ENCODE results near the gene METTL27.
"Not testable (repeated sequence)": the region's sequence is repeated elsewhere in the genome, so short reads cannot be mapped to it uniquely, and the experiment has no call there.

Gene METTL27

GRCh38 chr7:73842067-73842976, at the start of gene METTL27:
Gene METTL27, minus strand, starts transcription at chr7:73842516. Its CDS starts 376 bp downstream, at chr7:73842140.
- DNase-seq, result peak; percentile 89

- DNase-seq, result no peak
These were observed 49.0 kb upstream of the METTL27 start for GRCh38 chr7:73891178-73891885.

GRCh38 chr7:73890555-73891147, 48.3 kb upstream of the METTL27 start:
- no peak for DNase-seq

- no peak for DNase-seq
These were observed 46.6 kb upstream of the METTL27 start for GRCh38 chr7:73888959-73889358.

GRCh38 chr7:73887762-73888161, 45.4 kb upstream of the METTL27 start:
- DNase-seq, result no peak

GRCh38 chr7:73885975-73886798, 43.9 kb upstream of the METTL27 start:
- DNase-seq, result no peak

GRCh38 chr7:73885433-73885974, 43.2 kb upstream of the METTL27 start:
- no peak for DNase-seq

GRCh38 chr7:73884867-73885422, 42.6 kb upstream of the METTL27 start:
- not testable (repeated sequence) for DNase-seq

- DNase-seq, result no peak
These were observed 39.7 kb upstream of the METTL27 start for GRCh38 chr7:73882047-73882402.

GRCh38 chr7:73881352-73882046, 39.2 kb upstream of the METTL27 start:
- no peak for DNase-seq

- no peak for DNase-seq
These were observed 38.5 kb upstream of the METTL27 start for GRCh38 chr7:73880755-73881328.

- DNase-seq, result no peak
These were observed 37.8 kb upstream of the METTL27 start for GRCh38 chr7:73879977-73880681.

- DNase-seq, result no peak
These were observed 34.7 kb upstream of the METTL27 start for GRCh38 chr7:73876973-73877372.

- DNase-seq, result no peak
These were observed 34.0 kb upstream of the METTL27 start for GRCh38 chr7:73876361-73876760.

- DNase-seq, result no peak
These were observed 30.0 kb upstream of the METTL27 start for GRCh38 chr7:73872056-73872908.

GRCh38 chr7:73871163-73872011, 29.1 kb upstream of the METTL27 start:
- no peak for DNase-seq

- DNase-seq, result no peak
These were observed 27.8 kb upstream of the METTL27 start for GRCh38 chr7:73870041-73870492.
